Measurements from ENCODE around the gene MKRN2OS. TPM values are rescaled to one million over a fixed set of nuclear protein-coding genes. Genes with fewer than 3 reads are reported as not detected.

MKRN2OS gene
- total and polyA plus RNA-seq, 8 donors = 1.5 to 3.9 (median 2.4) TPM

DNA sequence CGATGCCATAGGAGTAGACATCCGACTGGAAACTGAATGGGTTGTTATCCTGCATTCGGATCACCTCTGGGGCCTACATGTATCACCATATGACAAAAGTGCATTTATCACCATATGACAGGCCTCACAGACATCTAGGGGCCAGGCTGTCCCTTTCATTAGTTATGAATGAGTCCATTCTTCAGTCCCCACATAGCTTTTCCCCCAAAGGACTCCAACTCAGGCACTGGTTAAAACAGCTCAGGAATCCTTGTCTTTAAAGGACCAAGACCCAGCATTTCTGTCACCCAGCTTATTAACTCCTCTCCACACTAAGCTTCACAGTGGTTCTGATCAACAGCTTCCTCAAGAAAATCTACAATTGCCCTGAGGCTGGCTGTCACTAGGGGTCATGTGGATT, 39.9 kb upstream of the MKRN2OS start:
- Histone ChIP-seq H3K9me3 (no peaks in the 10 kb centered on the region), H3K4me1 (peaks cover 0 to 1% (median 0%) of the 10 kb centered on the region in 3 donors), H3K4me3 (no peak overlapping the region), H3K36me3 (peaks cover 0 to 65% (median 26%) of the 10 kb centered on the region in 3 donors), H3K27ac (no peak overlapping the region), H3K27me3 (no peaks in the 10 kb centered on the region)
- intact Hi-C loops (cut with DNase I) = no loop called here
- 76 to 92% methylated on average over 3 of the region's 3 CpGs for WGBS, 2 donors
- DNase-seq = no peak
- ATAC-seq = no peak
- TF ChIP-seq, protein P1, sequence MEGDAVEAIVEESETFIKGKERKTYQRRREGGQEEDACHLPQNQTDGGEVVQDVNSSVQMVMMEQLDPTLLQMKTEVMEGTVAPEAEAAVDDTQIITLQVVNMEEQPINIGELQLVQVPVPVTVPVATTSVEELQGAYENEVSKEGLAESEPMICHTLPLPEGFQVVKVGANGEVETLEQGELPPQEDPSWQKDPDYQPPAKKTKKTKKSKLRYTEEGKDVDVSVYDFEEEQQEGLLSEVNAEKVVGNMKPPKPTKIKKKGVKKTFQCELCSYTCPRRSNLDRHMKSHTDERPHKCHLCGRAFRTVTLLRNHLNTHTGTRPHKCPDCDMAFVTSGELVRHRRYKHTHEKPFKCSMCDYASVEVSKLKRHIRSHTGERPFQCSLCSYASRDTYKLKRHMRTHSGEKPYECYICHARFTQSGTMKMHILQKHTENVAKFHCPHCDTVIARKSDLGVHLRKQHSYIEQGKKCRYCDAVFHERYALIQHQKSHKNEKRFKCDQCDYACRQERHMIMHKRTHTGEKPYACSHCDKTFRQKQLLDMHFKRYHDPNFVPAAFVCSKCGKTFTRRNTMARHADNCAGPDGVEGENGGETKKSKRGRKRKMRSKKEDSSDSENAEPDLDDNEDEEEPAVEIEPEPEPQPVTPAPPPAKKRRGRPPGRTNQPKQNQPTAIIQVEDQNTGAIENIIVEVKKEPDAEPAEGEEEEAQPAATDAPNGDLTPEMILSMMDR (IDR thresholded peaks at IDR 0.05) = no peak
- no peak for FAIRE-seq

DNA sequence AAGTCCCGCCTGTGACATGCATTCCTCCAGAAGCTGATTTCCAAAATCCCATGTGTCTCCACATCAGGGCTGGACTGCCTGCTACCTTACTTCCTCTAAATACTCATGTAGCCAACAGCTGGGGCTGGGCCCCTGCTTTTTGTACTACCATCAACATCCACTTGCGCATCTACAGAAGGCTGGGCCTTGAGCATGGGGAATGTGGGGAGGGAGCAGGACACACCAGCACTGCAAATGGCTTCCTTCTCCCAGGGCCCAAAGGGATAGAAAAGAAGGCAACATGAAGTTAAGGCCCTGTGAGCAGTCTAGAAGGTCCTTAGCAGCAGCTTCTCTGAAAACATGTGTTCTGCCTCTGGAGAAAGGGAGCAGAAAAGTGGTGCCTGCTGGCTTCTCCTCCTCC, 38.8 kb upstream of the MKRN2OS start:
- TF ChIP-seq, protein P1 (IDR thresholded peaks at IDR 0.05) = no peak
- WGBS, 2 donors = 89 to 100% methylated on average over 2 of the region's 2 CpGs

DNA sequence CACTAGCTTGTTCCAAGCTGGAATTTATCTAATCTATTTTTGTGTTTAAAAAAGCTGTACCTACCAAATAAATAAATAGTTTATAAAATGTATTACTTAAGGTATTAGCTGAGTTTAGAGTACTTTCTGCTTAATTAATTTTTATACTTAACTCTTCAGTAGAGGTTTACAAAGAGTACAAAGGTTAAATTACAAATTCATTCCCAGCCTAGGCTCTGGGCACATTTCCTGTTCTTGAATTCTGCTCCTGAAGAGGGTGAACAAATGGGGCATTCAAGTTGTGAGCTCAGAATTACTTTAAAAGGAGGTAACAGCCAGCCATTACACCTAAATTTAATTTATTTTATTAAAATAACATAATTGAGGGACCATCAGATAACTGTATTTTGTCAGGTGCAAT, 38.0 kb upstream of the MKRN2OS start:
- Histone ChIP-seq H3K4me3 (no peak overlapping the region), H3K9me3 (no peaks in the 10 kb centered on the region), H3K4me1 (peaks cover 0 to 11% (median 6%) of the 10 kb centered on the region in 3 donors), H3K27ac (no peak overlapping the region), H3K27me3 (no peaks in the 10 kb centered on the region), H3K36me3 (peaks cover 0 to 60% (median 26%) of the 10 kb centered on the region in 3 donors)
- intact Hi-C loops (cut with DNase I) = no loop called here
- no peak for FAIRE-seq
- TF ChIP-seq, protein P1 (IDR thresholded peaks at IDR 0.05) = no peak
- no peak for ATAC-seq
- DNase-seq = no peak

More for the DNA sequence above, 38.8 kb upstream of the MKRN2OS start:
- no peak overlapping the region for H3K27ac ChIP-seq
- FAIRE-seq (no peak), DNase-seq (no peak), ATAC-seq (no peak)
- peaks cover 0 to 66% (median 26%) of the 10 kb centered on the region in 3 donors for H3K36me3 ChIP-seq
- no peaks in the 10 kb centered on the region for H3K27me3 ChIP-seq
- intact Hi-C loops (cut with DNase I) = no loop called here
- H3K4me1 ChIP-seq = peaks cover 0 to 11% (median 5%) of the 10 kb centered on the region in 3 donors
- H3K9me3 ChIP-seq = no peaks in the 10 kb centered on the region
- H3K4me3 ChIP-seq = no peak overlapping the region

DNA sequence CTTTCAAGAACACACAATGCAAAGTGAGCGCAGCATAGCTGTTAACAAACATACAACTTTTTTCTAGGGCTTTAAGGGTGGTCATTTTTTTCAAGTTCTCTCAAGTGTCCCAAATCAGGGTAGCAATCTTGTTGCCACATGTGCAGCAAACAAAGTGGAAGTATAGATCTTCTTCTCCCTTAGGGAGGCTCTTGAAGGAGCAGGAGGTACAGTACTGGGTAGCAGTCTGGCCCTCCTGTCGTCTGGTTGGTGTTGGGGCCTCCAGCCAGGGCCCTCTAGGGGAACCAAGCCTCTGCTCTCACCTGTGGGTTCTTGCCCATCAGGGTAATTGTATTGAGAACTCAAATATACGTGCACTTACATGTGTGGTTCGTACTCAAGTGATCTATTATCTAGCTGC, 37.4 kb upstream of the MKRN2OS start:
- WGBS, 2 donors = 78 to 80% methylated on average over 4 of the region's 4 CpGs
- intact Hi-C loops (cut with DNase I) = no loop called here
- no peak for FAIRE-seq
- Histone ChIP-seq H3K9me3 (no peaks in the 10 kb centered on the region), H3K27me3 (no peaks in the 10 kb centered on the region), H3K36me3 (peaks cover 0 to 60% (median 26%) of the 10 kb centered on the region in 3 donors), H3K4me3 (no peak overlapping the region), H3K4me1 (peaks cover 0 to 11% (median 6%) of the 10 kb centered on the region in 3 donors), H3K27ac (no peak overlapping the region)
- no peak for DNase-seq
- TF ChIP-seq, protein P1 (IDR thresholded peaks at IDR 0.05) = no peak
- ATAC-seq = no peak

DNA sequence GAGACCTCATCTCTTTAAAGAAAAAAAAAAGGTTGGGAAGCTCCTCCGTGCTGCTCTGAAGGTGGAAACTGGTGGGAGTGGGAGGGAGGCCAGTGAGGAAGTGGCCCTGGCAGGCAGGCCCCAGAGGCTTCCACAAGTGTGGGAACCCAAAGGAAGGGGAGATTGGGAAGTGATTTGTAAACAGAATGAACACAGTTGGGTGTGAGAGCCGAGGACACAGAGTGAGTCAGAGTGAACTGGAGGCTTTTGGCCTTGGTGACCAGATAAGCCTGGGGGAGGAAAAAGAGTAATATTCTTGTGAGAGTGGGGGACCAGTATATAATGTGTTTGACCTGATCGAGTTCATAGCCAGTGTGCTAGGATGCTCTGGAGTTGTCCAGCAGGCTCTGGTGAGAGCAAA, 34.6 kb upstream of the MKRN2OS start:
- H3K27ac ChIP-seq = peak overlapping the region in 2 of 4 donors; percentile 30 to 63
- DNase-seq (peak in 2 of 6 donors; percentile 20 to 30), ATAC-seq (peak; percentile 74 to 85 (median 78)), FAIRE-seq (no peak)
- H3K27me3 ChIP-seq = no peaks in the 10 kb centered on the region
- H3K36me3 ChIP-seq = peaks cover 0 to 55% (median 29%) of the 10 kb centered on the region in 3 donors
- H3K9me3 ChIP-seq = no peaks in the 10 kb centered on the region
- WGBS, 2 donors = 23 to 34% methylated on average over 3 of the region's 3 CpGs
- H3K4me1 ChIP-seq = peaks cover 0 to 11% (median 6%) of the 10 kb centered on the region in 3 donors
- intact Hi-C loops (cut with DNase I) = no loop called here
- TF ChIP-seq, protein P1 (IDR thresholded peaks at IDR 0.05) = no peak
- no peak overlapping the region for H3K4me3 ChIP-seq

Measured in pancreas (tissue), 10 donors.